HL-60 (cell line): ENCODE measurements around the gene TRAF5.

Experiments used
- DNase-seq, 2 experiments: peaks; one replicate each; pipeline ENCODE4 v3.0.0-alpha.2; 2010 to 2020; ENCODE audit warnings: low read depth in 1 of 2, low spot score in 1 of 2
- H3K27ac ChIP-seq: fragments of 250-450 bp; sonication (Bioruptor Pico); replicated peaks from 2 replicates; pipeline ENCODE4 v1.5.1; 2020; ENCODE audit warnings: mild to moderate bottlenecking, moderate library complexity
- H3K27me3 ChIP-seq: fragments of 250-450 bp; sonication (Bioruptor Pico); 2 replicates; pipeline ENCODE4 v1.5.1; 2021; ENCODE audit warnings: mild to moderate bottlenecking, moderate library complexity; ENCODE audit not compliant: insufficient read depth, poor library complexity, severe bottlenecking
- H3K4me3 ChIP-seq: replicated peaks from 2 replicates; pipeline ENCODE4 v1.5.1; 2011; ENCODE audit warnings: mild to moderate bottlenecking, control low read depth, low read length; ENCODE audit not compliant: insufficient read depth
- CTCF ChIP-seq: IDR thresholded peaks from one replicate; pipeline ENCODE4 v1.5.1; 2011; ENCODE audit warnings: low read length, control low read depth, inconsistent platforms; ENCODE audit not compliant: insufficient read depth
- GABPA ChIP-seq: IDR thresholded peaks from 2 replicates; pipeline ENCODE4 v1.6.1; 2012; ENCODE audit warnings: low read depth
- POLR2AphosphoS5 ChIP-seq: IDR thresholded peaks from 2 replicates; pipeline ENCODE4 v1.6.1; 2012; ENCODE audit warnings: low read depth
- SPI1 ChIP-seq: IDR thresholded peaks from 2 replicates; pipeline ENCODE4 v1.6.1; 2012; ENCODE audit warnings: low read depth, mild to moderate bottlenecking, borderline replicate concordance
- TF ChIP-seq, protein P1 (sequence below): IDR thresholded peaks from 2 replicates; pipeline ENCODE4 v1.6.1; 2012; ENCODE audit warnings: low read depth; ENCODE audit not compliant: insufficient replicate concordance

The TRAF5 gene

GRCh38 chr1:211370669-211371068 is 44.0 kb downstream of the TRAF5 start:
- Histone ChIP-seq H3K27me3 (no peaks in the 10 kb centered on the region), H3K4me3 (no peak overlapping the region), H3K27ac (no peak overlapping the region)
- TF ChIP-seq SPI1 = no peak
- no peak for TF ChIP-seq POLR2AphosphoS5
- no peak for TF ChIP-seq GABPA
- no peak for DNase-seq

DNA sequence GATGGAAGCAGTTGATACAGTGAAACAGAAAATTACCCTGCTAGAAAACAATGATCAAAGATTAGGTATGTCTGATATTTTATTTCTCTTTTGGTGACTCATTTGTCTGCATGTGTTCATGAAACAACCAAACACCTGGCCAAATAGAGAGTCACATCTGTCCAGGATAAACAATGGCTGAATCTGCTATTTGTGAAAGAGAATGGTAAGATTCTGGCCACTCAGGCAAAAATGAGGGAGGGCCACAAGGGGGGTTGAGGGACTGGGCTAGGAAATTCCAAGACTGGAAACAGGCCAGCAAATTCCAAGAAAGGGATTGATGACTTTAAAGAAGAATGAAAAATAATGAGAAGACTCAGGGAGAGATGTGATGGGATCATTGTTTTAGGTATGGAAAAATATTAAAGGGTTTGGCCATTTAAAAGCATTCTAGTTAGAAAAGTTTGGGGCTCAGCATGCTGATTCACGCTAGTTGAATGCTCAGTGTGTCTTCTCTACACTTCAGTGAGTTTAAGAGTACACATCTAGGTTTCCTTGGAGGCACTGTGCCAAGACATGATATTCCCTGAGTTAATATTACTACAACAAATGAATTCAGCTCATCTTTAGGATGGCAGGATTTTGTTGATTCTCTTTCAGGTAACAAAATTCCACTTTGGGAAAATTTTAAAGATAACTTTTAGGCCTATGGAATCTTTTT is 44.9 kb downstream of the TRAF5 start:
- no peak for DNase-seq
- Histone ChIP-seq H3K27me3 (no peaks in the 10 kb centered on the region), H3K4me3 (no peak overlapping the region), H3K27ac (no peak overlapping the region)
- TF ChIP-seq, protein P1, sequence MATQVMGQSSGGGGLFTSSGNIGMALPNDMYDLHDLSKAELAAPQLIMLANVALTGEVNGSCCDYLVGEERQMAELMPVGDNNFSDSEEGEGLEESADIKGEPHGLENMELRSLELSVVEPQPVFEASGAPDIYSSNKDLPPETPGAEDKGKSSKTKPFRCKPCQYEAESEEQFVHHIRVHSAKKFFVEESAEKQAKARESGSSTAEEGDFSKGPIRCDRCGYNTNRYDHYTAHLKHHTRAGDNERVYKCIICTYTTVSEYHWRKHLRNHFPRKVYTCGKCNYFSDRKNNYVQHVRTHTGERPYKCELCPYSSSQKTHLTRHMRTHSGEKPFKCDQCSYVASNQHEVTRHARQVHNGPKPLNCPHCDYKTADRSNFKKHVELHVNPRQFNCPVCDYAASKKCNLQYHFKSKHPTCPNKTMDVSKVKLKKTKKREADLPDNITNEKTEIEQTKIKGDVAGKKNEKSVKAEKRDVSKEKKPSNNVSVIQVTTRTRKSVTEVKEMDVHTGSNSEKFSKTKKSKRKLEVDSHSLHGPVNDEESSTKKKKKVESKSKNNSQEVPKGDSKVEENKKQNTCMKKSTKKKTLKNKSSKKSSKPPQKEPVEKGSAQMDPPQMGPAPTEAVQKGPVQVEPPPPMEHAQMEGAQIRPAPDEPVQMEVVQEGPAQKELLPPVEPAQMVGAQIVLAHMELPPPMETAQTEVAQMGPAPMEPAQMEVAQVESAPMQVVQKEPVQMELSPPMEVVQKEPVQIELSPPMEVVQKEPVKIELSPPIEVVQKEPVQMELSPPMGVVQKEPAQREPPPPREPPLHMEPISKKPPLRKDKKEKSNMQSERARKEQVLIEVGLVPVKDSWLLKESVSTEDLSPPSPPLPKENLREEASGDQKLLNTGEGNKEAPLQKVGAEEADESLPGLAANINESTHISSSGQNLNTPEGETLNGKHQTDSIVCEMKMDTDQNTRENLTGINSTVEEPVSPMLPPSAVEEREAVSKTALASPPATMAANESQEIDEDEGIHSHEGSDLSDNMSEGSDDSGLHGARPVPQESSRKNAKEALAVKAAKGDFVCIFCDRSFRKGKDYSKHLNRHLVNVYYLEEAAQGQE = no peak
- TF ChIP-seq CTCF (no peak), GABPA (no peak)

GRCh38 chr1:211372463-211372862 is 45.8 kb downstream of the TRAF5 start:
- no peak overlapping the region for H3K27ac ChIP-seq
- no peak overlapping the region for H3K4me3 ChIP-seq
- no peak for DNase-seq
- H3K27me3 ChIP-seq = no peaks in the 10 kb centered on the region
- no peak for TF ChIP-seq CTCF
- no peak for TF ChIP-seq SPI1

DNA sequence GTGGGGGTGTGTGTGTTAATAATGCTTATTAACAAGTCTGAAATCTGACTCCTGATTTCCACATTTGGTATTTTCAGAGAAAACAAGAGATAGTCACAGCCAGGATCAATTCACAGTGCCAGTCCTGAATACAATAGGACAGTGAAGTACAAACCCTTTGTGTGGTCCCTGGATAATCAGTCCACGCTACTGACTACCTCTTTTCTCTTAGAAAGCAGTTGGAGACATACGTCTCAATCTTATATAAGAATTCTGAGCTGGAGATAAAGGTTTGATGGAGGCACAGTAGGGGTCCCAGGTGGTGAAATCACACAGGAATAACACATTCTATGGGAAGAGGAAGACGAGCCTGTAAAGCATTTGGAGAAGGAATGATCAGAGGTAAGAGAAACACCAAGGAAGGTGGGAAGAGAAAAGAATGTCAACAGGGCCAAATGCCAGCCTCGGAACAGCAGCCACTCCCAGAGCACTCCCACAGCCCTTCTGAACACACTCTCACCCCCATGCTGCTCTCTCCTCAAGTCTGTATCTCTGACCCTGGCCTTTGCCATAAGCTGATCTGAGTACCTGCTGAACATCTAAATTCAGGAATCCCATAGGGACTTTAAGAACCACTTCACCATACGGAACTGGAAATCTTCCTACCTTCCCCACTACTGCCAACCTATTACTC is 48.6 kb downstream of the TRAF5 start:
- Histone ChIP-seq H3K4me3 (no peak overlapping the region), H3K27ac (no peak overlapping the region), H3K27me3 (no peaks in the 10 kb centered on the region)
- DNase-seq = no peak
- TF ChIP-seq, protein P1 = no peak
- TF ChIP-seq CTCF = no peak
